Activated CD4-positive, CD25-positive, alpha-beta regulatory T cell treated with anti-CD3 and anti-CD28 coated beads, Interleukin-2, amount 50 U/mL, for 16 hours (primary cell): ENCODE measurements around the gene CDYL2.

Experiments
- DNase-seq: peaks from one replicate; pipeline ENCODE4 v3.0.0-alpha.2; 2020; ENCODE audit warnings: low read depth, low spot score

Gene CDYL2

GRCh38 chr16:80599466-80599865 is 204.9 kb downstream of the CDYL2 start:
- DNase-seq, result no peak

- no peak for DNase-seq
Observed at GRCh38 chr16:80596507-80597207, 207.7 kb downstream of the CDYL2 start.

GRCh38 chr16:80594756-80595155 is 209.6 kb downstream of the CDYL2 start:
- no peak for DNase-seq

GRCh38 chr16:80592273-80592672 is 212.1 kb downstream of the CDYL2 start:
- DNase-seq, result no peak

- DNase-seq, result no peak
Observed at GRCh38 chr16:80591071-80591915, 213.1 kb downstream of the CDYL2 start.

GRCh38 chr16:80587071-80587470 is 217.3 kb downstream of the CDYL2 start:
- DNase-seq, result no peak

- DNase-seq, result no peak
Observed at GRCh38 chr16:80586476-80586875, 217.9 kb downstream of the CDYL2 start.

- no peak for DNase-seq
Observed at GRCh38 chr16:80585764-80586163, 218.6 kb downstream of the CDYL2 start.

GRCh38 chr16:80583466-80583865 is 220.9 kb downstream of the CDYL2 start:
- no peak for DNase-seq

GRCh38 chr16:80580109-80580832 is 224.1 kb downstream of the CDYL2 start:
- DNase-seq, result peak; percentile 45

DNA sequence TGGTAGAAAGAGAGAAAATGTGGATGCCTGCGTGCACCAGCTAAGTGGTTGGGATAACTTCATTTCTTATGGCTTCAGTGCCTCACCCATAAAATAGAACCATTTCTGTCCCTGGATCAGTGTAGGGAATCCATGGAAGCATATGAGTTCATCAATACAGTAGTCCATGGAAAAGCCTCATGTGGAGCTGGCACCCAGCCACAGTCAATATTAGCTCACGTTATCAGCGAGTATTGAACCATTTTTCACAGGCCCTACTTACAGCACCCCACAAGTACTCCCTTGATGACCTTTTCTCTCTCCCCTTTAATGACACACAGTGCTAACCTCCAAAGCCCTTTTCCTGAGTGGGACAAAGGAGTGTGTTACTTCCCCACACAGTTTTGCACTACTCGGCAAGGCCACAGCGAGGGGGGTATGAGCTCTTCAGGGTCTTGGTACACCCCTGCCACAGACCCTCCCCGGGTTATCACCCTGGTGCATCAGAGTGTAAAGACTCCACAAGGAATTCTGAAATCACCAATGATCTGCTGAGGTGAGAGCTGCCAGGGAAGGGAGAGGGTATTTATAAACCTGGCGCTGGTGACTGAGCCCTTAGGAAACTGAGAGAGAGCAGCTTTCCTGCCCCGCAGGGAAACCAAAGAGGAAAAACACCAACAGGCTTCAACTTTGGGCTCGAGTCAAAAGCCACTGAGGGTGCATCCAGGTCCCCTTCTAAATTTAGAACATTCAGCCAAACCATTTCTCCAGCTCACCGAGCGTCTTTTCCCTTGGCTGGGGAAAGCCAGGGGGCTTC is 226.7 kb downstream of the CDYL2 start:
- no peak for DNase-seq

- DNase-seq, result no peak
Observed at GRCh38 chr16:80576343-80576912, 228.0 kb downstream of the CDYL2 start.

- no peak for DNase-seq
Observed at GRCh38 chr16:80573700-80574120, 230.7 kb downstream of the CDYL2 start.

GRCh38 chr16:80570106-80570478 is 234.3 kb downstream of the CDYL2 start:
- no peak for DNase-seq

DNA sequence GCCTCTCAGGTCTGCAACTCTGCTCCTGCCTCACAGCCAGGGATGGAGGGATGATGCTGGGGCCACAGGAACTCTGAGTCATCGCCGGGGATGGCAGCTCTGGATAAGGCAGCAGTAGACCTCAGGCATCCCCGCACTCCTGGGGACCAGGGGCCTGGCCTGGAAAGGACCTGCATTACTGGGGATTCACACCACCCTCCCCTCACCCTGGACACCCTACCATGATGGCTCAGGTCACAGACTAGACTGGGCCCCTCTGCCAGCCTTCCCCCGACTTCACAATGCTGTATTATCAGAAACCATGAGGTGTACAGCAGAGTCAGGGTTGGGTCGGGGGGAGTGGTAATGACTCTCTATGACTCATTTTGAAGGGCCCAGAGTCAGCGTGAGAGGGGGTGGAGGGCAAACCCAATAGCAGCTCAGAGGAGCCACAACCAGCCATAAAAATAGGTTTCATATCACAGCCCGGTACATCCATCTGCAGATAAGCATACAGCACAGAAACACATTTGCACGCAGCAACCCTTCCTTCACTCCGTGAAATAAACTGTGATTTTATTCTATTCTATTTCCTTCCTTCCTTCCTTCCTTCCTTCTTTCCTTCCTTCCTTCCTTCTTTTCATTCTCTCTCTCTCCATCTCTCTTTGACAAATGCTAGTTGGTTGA is 234.8 kb downstream of the CDYL2 start:
- DNase-seq, result peak; percentile 44

- DNase-seq, result no peak
Observed at GRCh38 chr16:80564394-80564793, 240.0 kb downstream of the CDYL2 start.

DNA sequence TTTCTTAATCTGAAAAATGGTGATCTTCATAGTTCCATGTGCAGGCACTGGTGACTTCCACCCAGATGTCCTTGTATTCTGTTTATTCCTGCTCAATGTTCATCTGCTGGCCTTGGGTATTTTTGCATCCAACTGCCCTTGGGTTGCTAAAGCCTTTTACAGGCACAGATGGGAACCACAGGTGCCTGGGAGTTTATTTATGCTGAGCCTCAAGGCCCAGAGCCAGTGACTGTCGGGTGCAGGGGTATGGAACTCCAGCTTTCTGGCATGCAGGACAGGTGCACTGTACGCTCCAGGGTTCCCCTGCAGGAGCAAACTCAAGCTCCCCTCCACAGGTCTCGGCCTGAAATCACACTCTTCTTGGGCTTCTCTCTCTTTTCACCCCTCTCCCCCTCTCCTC is 241.3 kb downstream of the CDYL2 start:
- no peak for DNase-seq

- DNase-seq, result no peak
Observed at GRCh38 chr16:80559369-80559768, 245.0 kb downstream of the CDYL2 start.

DNA sequence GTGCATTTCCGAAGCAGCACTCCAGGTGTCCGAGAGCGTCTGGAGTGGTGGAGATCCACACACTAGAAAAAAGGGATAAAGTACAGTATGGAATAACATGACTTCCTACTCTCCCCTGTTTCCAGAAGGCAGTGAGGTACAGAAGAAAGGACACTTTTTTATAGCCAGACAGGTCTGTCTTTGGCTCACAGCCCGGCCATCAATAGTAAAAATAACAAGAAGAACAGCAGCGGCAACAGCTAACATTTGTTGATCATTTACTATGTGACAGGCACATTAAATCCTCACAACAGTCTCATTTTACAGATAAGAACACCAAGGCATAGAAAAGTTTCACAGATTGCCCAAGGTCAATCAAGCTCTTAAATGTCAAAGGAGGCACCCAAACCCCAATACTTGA is 247.4 kb downstream of the CDYL2 start:
- DNase-seq, result no peak

- no peak for DNase-seq
Observed at GRCh38 chr16:80556481-80556880, 247.9 kb downstream of the CDYL2 start.

- no peak for DNase-seq
Observed at GRCh38 chr16:80554033-80554432, 250.4 kb downstream of the CDYL2 start.
